Hematopoietic multipotent progenitor cell treated with erythropoietin and hydrocortisone succinate and interleukin-3 and kit ligand, for 4 days (in vitro differentiated cells): Measurements from ENCODE around the gene PMF1.
A peak's percentile ranks its signal among the peaks of the same experiment; 100 is the strongest.
"Not testable (repeated sequence)": the region's sequence is repeated elsewhere in the genome, so short reads cannot be mapped to it uniquely, and the experiment has no call there.

Experiments
- DNase-seq: peaks from one replicate; pipeline ENCODE4 v3.0.0-alpha.2; 2015

PMF1 gene

DNA sequence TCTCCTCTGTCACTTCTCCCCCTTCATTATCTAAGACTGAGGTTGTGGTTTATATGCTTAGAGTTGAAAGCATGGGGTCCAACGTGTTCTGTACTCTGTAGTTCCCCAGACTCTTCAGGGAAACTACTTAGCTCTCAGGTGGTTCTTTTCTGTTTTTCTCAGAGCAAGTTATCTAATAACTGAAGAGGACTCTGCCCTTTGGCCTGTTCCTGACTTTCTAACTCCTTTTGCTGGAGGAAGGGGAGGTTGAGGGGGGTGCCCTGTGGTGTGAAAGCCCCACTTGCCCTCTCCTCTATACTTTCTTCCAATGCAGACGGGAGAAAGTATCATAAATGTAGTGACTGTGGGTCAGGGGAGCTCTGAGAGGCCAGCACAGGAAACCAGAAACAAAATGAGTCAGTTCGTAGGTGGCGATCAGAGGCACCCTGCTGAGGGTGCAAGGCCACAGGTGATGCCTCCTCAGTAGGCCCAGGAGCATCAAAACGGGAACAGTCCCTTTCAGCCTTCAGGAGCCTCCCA, 13.9 kb upstream of the PMF1 start:
- DNase-seq = peak; percentile 15

DNA sequence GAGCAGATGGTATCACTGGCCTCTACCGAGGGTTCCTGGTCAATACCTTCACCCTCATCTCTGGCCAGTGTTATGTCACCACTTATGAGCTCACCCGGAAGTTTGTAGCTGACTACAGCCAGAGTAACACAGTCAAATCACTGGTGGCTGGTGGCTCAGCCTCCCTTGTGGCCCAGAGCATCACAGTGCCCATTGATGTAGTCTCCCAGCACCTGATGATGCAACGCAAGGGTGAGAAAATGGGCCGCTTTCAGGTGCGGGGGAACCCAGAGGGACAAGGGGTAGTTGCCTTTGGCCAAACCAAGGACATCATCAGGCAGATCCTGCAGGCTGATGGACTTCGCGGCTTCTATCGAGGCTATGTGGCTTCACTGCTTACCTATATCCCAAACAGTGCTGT, 12.8 kb upstream of the PMF1 start:
- DNase-seq = no peak

DNA sequence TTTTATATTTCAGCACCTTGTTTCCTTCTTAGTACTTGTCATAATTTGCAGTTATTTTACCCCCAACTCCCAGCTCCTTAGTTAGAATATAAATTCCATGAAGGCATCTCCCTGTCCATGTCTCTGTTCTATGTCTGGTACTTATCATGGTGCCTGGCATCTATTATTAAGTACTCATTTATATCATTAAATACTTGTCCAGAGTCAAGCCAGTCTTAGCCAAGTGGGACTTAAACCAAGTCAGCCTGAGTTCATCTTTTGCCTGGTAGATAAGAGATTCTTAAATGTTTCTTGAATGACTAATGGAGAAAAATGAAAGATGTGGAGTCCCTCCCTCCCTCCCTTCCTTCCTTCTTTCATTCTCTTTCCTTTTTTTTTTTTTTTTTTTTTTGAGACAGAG, 9.5 kb upstream of the PMF1 start:
- DNase-seq = no peak

DNA sequence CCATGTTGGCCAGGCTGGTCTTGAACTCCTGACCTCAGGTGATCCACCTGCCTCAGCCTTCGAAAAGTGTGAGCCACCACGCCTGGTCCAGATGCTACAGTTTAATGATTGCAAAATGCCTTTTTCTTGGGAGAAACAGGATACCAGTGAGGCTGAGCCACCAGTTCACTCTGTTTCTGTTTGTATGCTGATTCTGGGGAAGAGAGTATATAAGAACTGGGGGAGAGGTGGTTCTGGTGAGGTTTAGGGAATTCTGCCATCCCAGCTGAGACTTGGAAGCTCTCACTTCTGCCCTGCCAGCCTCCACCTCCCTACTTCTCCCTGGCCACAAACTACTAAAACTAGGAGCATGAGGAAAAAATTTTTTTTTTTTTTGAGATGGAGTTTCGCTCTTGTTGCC, 8.1 kb upstream of the PMF1 start:
- DNase-seq = no peak

DNA sequence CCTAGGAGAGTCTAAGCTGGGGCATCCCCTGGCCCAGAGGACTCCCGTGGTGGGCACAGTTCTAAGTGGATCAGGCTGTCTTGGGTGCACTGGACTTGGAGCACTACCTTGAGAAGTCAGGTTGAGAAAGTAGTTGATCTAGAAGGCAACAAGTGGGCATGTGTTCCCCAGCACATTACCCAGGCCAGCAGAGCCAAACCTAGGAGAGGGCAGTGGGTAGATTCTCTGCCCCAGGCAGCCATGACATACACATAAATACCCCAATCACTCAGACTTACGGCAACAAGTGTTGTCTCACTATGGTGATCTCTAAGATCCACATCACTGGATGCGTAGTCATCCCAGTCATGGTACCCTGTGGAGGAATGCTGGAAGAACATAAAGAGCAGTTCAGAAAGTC, 1.6 kb upstream of the PMF1 start:
- DNase-seq = no peak

DNA sequence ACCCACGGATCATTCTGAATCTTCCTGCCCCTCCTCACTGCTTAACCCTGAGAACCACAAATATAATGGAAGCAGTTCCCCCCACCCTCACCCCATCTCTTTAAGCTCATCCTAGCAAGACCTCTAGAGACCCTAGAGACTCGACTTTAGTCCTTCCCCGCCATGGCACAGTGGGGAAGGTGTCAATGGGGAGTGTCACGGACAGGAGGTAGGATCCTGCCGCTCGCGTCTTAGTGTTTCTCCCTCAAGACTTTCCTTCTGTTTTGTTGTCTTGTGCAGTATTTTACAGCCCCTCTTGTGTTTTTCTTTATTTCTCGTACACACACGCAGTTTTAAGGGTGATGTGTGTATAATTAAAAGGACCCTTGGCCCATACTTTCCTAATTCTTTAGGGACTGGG, 677 bp upstream of the PMF1 start:
- DNase-seq = no peak

DNA sequence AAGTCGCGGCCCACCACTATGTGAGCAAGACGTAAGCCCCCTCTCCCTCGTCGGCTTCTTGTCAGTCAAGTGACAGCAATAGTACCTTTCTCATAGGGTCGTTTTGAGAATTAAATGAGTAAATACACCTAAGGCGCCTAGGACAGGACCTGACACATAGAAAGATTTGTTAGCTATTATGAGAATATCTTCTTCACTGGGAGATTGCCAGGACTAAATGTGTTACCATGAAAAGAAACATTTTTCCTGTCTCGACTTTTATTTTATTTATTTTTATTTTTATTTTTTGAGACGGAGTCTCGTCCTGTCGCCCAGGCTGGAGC, 798 bp downstream of the PMF1 start:
- no peak for DNase-seq

DNA sequence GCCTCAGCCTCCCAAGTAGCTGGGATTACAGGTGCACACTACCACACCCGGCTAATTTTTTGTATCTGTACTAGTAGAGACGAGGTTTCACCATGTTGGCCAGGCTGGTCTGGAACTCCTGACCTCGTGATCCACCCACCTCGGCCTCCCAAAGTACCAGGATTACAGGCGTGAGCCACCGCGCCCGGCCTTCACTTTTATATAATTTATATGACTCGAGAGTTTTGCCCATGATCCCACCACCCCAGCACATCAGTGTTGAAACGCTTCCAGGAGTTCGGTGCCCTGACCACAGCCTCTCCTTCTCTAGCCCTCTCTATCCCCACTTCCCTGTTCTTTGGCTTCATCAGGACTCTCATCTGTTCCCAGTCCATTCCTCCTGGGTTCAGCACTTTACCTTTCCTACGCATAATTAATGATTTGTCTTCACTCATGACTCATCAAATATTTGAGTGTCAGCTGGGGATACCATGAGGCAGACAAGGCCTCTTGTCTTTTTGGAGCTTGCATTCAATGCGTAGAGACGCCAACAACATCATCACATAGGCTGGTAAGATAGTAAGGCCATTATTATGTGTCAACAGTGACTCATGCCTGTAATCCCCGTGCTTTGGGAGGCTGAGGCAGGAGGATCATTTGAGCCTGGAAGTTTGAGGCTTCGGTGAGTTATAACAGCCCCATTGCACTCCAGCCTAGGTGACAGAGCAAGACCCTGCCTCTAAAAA, 1.4 kb downstream of the PMF1 start:
- DNase-seq = peak; percentile 31

DNA sequence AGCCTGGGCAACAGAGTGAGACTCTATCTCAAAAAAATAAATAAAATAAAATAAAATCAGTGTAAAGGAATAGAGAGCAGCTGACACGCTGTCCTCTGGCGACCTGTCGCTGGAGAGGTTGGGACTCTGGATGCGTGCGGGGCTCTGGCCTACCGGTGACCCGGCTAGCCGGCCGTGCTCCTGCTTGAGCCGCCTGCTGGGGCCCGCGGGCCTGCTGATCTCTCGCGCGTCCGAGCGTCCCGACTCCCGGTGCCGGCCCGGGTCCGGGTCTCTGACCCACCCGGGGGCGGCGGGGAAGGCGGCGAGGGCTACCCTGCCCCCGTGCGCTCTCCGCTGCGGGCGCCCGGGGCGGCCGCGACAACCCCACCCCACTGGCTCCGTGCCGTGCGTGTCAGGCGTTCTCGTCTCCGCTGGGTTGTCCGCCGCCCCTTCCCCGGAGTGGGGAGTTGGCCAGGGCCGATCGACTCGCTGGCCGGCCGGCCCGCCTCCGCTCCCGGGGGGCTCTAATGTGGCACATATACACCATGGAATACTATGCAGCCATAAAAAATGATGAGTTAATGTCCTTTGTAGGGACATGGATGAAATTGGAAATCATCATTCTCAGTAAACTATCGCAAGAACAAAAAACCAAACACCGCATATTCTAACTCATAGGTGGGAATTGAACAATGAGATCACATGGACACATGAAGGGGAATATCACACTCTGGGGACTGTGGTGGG, 3.7 kb downstream of the PMF1 start:
- DNase-seq = not testable (repeated sequence)

DNA sequence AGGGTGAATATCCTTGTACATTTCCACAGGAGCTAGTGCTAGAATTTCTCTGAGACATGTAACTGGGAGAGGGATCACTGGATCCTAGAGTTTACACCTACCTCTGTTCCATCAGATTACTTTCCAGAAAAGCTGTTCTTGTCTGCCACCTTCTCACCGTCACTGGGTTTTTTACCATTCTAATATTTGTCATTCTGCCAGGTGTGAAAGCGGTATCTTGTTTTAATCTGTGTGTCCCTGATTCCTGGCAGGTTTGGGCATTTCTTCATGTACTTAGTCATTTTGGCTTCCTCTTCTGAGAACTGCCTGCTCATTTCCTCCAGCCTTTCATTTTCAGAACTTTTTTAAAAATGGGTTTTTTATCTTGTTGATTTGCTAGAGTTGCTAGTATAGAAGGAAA, 5.1 kb downstream of the PMF1 start:
- peak; percentile 70 for DNase-seq

DNA sequence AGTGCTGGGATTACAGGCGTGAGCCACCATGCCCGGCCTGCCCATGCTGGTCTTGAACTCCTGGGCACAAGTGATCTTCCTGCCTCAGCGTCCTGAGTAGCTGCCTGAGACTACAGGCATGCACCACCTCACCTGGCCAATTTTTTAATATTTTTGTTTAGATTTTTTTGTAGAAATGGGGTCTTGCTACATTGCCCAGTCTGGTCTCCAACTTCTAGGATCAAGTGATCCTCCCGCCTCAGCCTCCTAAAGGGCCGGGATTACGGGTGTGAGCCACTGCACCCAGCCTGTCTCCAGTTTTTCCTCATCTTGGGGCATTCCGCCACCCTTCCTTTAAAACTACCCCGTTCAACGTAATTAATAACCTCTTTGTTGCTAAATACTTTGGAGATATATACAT, 7.4 kb downstream of the PMF1 start:
- DNase-seq = no peak

DNA sequence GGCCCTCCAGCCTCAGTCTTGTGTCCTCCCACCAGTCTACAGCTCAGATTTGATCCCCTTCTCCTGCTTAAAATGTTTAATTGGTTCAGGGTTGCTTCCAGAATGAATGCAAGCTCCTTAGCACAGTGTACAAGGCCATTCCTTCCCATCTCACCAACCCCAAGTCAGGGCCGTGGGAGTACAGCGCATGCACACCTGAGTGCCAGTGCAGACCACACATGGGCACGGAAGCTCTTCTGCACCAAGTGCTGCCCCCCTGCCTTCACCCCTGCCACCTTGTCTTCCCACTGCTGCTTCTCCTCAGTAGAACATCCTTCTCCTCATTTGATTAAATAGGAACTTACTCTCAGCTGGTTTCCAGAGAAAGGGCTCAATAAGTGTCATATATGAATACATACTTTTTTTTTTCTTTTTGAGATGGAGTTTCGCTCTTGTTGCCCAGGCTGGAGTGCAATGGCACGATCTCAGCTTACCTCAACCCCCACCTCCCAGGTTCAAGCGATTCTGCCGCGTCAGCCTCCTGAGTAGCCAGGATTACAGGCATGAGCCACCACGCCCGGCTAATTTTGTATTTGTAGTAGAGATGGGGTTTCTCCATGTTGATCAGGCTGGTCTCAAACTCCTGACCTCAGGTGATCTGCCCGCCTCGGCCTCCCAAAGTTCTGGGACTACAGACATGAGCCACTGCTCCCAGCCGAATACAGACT, 9.3 kb downstream of the PMF1 start:
- no peak for DNase-seq

DNA sequence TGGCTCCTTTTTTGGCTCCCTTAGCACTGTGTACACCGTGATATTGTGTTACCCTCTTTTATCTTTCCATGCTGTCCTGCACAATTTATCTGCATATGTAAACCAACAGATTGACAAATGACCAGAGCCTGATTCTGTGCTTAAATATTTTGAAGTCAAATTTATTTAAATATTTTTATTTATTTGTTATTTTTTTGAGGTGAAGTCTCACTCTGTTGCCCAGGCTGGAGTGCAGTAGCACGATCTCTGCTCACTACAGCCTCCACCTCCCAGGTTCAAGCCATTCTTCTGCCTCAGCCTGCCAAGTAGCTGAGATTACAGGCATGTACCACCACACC, 12.8 kb downstream of the PMF1 start:
- no peak for DNase-seq

DNA sequence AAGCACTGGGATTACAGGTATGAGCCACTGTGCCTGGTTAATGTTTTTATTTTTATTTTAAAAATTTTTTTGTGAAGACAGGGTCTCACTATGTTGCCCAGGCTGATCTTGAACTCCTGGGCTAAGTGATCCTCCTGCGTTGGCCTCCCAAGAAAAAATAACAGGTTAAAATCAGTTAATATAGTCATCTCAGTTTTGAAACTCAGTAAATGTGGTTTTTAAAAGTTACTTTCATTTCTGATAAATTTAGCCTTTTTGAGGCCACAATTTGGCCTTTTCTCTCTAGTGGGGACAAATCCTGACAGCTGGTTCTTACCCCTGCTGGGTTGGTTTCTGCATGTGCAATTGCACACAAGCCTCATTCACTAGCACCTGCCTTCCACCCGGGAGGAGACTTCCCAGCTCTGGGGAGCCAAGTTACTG, 13.3 kb downstream of the PMF1 start:
- no peak for DNase-seq

DNA sequence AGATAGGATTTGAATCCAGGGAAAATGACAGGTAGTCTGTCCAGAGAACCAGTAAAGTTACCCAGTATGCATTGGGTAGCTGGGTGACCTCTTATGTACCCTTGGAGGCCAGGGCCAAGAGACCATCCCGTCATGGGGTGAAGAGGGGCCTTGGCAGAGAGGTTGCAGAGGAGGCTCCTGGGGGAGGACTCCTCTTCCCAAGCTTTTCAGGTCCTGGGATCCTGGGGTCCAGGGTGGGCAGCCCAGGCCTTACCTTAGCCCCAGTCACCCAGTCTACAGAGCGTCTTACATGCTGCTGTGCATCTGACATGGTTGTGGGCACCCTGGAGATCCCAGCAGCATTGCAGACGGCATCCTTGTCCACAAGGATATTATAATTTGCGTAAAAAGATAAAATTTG, 14.0 kb downstream of the PMF1 start:
- no peak for DNase-seq

DNA sequence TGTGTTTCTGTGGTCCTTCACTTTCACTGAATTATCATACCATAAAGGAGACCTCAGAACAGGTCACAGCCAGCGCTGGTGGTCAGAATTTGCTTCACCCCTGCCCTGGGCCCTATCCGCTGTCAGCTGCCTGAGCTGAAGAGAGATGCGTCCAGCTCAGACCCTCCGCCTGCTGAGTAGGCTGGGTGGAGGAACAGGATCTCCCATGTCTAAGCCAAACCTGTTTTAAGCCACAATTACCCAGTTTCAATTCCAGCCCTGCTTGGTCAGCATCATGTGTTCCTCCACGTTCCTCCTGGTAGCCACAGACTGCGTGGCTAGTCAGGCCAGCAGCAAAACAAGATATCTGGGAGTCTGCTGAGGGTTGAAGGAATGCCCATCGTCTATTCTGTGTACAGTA, 15.7 kb downstream of the PMF1 start:
- DNase-seq = no peak

DNA sequence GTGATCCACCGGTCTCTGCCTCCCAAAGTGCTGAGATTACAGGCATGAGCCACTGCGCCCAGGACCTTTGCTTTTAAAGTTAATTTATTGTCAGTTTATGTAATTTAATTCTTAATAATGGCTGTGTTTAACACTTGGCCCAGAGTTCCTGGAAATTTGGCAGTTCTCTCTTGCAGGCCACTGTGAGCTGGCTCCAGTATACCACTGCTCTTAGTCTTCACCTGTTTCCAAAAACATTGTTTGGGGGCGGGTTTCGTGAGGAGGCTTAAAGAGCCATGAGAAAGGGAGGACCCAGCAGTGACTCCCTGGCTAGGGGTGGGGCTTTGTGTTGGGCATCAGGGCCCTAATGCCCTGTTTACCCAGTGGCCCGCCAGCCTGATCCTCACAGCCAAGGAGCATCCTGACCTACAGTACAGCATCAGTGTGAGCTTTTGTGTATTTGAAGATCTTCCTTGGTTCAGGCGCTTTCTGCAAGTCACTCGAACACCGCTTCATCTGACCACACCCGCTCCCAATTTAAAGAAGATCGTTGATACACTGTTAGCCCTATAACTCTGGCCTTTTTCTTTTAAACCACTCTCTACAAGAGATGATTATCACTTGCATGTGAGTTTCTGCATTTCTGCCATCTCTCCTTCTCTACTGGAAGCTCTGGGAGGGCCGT, 17.1 kb downstream of the PMF1 start:
- peak; percentile 70 for DNase-seq

DNA sequence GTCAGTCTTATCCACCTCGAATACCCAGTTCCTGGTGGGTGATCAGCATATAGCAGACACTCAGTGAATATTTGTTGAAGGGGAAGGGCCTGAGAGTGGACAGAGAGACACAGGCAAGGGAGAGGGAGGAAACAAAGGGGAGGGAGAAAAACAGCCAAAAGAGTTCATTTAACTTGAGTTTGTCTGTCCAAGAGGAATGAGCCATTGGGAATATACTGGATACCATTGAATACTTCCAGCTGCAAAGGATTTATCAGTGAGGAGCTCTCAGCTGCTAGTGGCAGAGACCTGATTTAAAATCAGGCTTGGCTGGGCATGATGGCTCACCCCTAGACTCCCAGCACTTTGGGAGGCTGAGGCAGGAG, 17.6 kb downstream of the PMF1 start:
- DNase-seq = no peak

DNA sequence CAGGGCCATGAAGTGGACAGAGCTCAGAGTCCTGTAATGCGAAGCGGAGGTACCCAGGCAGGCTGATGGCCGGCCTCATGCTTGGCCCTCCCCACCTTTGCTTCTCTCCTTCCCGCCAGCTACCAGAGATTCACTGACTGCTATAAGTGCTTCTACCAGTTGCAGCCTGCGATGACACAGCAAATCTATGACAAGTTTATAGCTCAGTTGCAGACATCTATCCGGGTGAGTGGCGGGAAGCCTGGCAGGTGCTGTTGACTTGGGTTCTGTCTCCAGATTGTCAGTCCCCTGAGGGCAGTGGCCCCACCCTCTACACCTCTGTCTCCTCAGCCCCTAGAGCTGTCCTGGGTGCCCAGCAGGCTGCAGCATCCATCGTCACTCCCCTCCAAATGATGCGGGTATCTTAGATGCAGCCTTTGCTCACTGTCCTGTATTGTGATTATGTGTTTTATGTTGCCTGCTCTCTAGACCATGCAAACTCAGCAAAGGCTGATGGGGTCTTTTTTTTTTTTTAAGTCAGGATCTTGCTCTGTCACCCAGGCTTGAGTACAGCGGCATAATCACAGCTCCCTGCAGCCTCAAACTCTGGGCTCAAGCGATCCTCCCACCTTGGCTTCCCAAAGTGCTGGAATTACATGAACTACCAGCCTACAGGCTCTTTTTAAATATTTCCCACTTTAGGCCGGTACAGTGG, 19.5 kb downstream of the PMF1 start:
- DNase-seq = peak; percentile 42

DNA sequence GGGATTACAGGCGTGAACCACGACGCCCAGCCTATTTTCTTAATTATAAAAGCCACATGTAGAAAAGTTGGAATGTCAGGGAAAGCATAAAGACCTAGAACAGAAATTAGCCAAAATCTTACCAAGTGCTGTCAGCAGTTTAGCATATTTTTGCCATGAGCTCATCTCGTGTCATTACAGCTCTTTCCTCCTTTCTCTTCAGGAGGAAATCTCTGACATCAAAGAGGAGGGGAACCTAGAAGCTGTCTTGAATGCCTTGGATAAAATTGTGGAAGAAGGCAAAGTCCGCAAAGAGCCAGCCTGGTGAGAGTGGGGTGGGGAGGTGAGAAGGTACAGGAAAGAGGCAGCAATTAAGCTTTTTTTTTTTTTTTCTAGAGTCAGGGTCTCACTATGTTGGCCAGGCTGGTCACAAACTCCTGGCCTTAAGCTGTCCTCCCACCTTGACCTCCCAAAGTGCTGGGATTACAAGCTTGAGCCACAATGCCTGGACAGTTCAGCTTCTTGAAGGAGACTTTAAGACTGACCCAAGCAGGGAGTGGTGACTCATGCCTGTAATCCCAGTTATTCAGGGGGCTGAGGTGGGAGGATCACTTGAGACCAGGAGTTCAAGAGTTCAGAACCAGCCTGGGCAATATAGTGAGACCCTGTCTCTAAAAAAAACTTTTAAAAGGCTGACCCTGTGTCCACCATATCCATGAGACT, 20.8 kb downstream of the PMF1 start:
- no peak for DNase-seq

DNA sequence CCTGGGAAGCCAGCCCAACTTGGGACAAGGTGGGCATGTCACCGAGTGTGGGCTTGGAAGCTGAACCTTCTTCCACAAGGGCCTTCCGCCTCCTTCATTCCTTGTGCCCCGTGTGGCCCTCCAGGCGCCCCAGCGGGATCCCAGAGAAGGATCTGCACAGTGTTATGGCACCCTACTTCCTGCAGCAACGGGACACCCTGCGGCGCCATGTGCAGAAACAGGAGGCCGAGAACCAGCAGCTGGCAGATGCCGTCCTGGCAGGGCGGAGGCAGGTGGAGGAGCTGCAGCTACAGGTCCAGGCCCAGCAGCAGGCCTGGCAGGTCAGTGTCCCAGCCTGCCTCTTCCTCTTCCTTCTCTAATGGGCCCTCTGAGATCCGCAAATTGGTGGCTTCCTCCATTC, 23.4 kb downstream of the PMF1 start:
- no peak for DNase-seq

DNA sequence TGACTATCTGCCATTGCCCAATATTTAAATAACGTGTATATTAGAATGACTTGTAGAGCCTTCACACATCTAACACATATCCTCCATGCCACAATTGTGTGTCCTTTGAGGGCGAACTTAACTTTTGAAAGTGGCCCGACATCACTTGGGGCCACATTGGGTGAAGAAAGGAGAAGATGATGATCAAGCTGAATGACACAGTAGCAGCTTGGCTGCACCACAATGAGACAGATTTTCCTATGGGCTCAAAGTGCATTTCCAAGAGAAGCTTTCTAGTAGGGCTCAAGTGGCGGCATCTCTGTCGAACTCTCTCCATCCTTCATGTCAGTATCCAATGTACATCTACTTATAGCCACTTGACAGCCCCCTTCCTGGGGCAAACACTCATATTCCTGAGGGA, 25.4 kb downstream of the PMF1 start:
- no peak for DNase-seq
